Measurements from ENCODE around the gene RGPD3.
"Not testable (repeated sequence)": the region's sequence is repeated elsewhere in the genome, so short reads cannot be mapped to it uniquely, and the experiment has no call there.

Gene RGPD3

GRCh38 chr2:106498549-106498948, 30.3 kb upstream of the RGPD3 start:
- H3K27ac ChIP-seq; H3K4me3 ChIP-seq; DNase-seq (ENCODE audit: low spot score): not testable (repeated sequence)

GRCh38 chr2:106492913-106493312, 24.7 kb upstream of the RGPD3 start:
- not testable (repeated sequence) for DNase-seq (ENCODE audit: low spot score); H3K27ac ChIP-seq; H3K4me3 ChIP-seq

GRCh38 chr2:106492399-106492798, 24.2 kb upstream of the RGPD3 start:
- not testable (repeated sequence) for H3K4me3 ChIP-seq; H3K27ac ChIP-seq; DNase-seq (ENCODE audit: low spot score)

GRCh38 chr2:106489701-106490100, 21.5 kb upstream of the RGPD3 start:
- not testable (repeated sequence) for H3K4me3 ChIP-seq; DNase-seq (ENCODE audit: low spot score); H3K27ac ChIP-seq

- not testable (repeated sequence) for H3K4me3 ChIP-seq; DNase-seq (ENCODE audit: low spot score); H3K27ac ChIP-seq
These were observed 19.4 kb upstream of the RGPD3 start for GRCh38 chr2:106487386-106488191.

GRCh38 chr2:106486551-106487385, 18.6 kb upstream of the RGPD3 start, which contains the start of gene CD8B2:
CD8B2 (plus strand) TSS chr2:106487364; CDS start chr2:106487427, 63 bp downstream.
- H3K27ac ChIP-seq; H3K4me3 ChIP-seq; DNase-seq (ENCODE audit: low spot score): not testable (repeated sequence)

GRCh38 chr2:106479563-106479962, 11.3 kb upstream of the RGPD3 start:
- DNase-seq (ENCODE audit: low spot score); H3K4me3 ChIP-seq; H3K27ac ChIP-seq: not testable (repeated sequence)

- H3K27ac ChIP-seq; H3K4me3 ChIP-seq; DNase-seq (ENCODE audit: low spot score): not testable (repeated sequence)
These were observed 9.4 kb upstream of the RGPD3 start for GRCh38 chr2:106477647-106478046.

- DNase-seq (ENCODE audit: low spot score); H3K27ac ChIP-seq; H3K4me3 ChIP-seq: not testable (repeated sequence)
- peak; percentile 18 for TF ChIP-seq CTCF (IDR thresholded peaks at IDR 0.05)
These were observed 2.4 kb upstream of the RGPD3 start for GRCh38 chr2:106470658-106471057.

GRCh38 chr2:106467516-106467915, 697 bp downstream of the RGPD3 start:
- not testable (repeated sequence) for H3K4me3 ChIP-seq; H3K27ac ChIP-seq; DNase-seq (ENCODE audit: low spot score)

- DNase-seq (ENCODE audit: low spot score); H3K27ac ChIP-seq; H3K4me3 ChIP-seq: not testable (repeated sequence)
These were observed 6.3 kb downstream of the RGPD3 start for GRCh38 chr2:106461882-106462281.

GRCh38 chr2:106390680-106391079, 77.5 kb downstream of the RGPD3 start:
- not testable (repeated sequence) for H3K4me3 ChIP-seq; DNase-seq (ENCODE audit: low spot score); H3K27ac ChIP-seq

GRCh38 chr2:106388814-106389410, 79.3 kb downstream of the RGPD3 start:
- not testable (repeated sequence) for H3K4me3 ChIP-seq; H3K27ac ChIP-seq; DNase-seq (ENCODE audit: low spot score)

GRCh38 chr2:106384548-106384947, 83.7 kb downstream of the RGPD3 start:
- not testable (repeated sequence) for H3K4me3 ChIP-seq; DNase-seq (ENCODE audit: low spot score); H3K27ac ChIP-seq

GRCh38 chr2:106381867-106382266, 86.3 kb downstream of the RGPD3 start:
- not testable (repeated sequence) for H3K4me3 ChIP-seq; DNase-seq (ENCODE audit: low spot score); H3K27ac ChIP-seq

- H3K27ac ChIP-seq; DNase-seq (ENCODE audit: low spot score); H3K4me3 ChIP-seq: not testable (repeated sequence)
These were observed 88.6 kb downstream of the RGPD3 start for GRCh38 chr2:106379567-106379966.

GRCh38 chr2:106369182-106369581, 99.0 kb downstream of the RGPD3 start:
- not testable (repeated sequence) for H3K27ac ChIP-seq; H3K4me3 ChIP-seq; DNase-seq (ENCODE audit: low spot score)
